K562 (cell line): Measurements from ENCODE around the gene FLII. TPM values are rescaled to one million over a fixed set of nuclear protein-coding genes. Genes with fewer than 3 reads are reported as not detected.

Experiments used
- ATAC-seq: fragments of 200-7000 bp; cut with Tn5 transposase; 3 replicates; pipeline ENCODE4 v1.9.1; 2020; ENCODE audit warnings: moderate library complexity
- BruUV-seq: library from RNA; stranded (reverse); fragments of 400-500 nt; replicated peaks from 2 replicates; lab custom pipeline; 2021; lab: Mats Ljungman, UMichigan
- CTCF ChIA-PET: fragments of 300-600 bp; formaldehyde crosslinking; extraction: SDS; loops from one replicate; lab custom pipeline; 2021; ENCODE audit warnings: low intra/inter-chr PET ratio; lab: Yijun Ruan, JAX
- POLR2A ChIA-PET: fragments of 300-600, 350-650 bp; sonication (Branson Sonifier 250); formaldehyde crosslinking; extraction: SDS; loops from one replicate; lab custom pipeline; 2021; ENCODE audit warnings: antibody characterized with exemption, inconsistent platforms; lab: Yijun Ruan, JAX
- DNase-seq, 4 experiments: peaks; one replicate each; pipeline versions ENCODE4 v3.0.0 to v3.0.0-alpha.2; 2011 to 2018; ENCODE audit warnings: low spot score in 3 of 4, mixed read lengths in 3 of 4; ENCODE audit errors: extremely low read depth in 1 of 4
- FAIRE-seq: peaks from 2 replicates; lab custom pipeline; 2011; peaks lifted over from hg19 to GRCh38; lab: Jason Lieb, UNC
- H2AFZ ChIP-seq: 2 replicates; pipeline ENCODE4 v1.6.0; 2011; ENCODE audit warnings: low read depth, low read length, control low read depth, inconsistent platforms
- H3K27ac ChIP-seq: fragments of 200-600 bp; 3 replicates; pipeline ENCODE4 v1.8.0; 2011; ENCODE audit warnings: low read depth, mild to moderate bottlenecking, control low read depth, inconsistent platforms, low read length, moderate library complexity, mixed read lengths; ENCODE audit errors: extremely low read depth
- H3K27me3 ChIP-seq, 2 experiments: fragments of 300-600 bp in 1 of 2; 2 replicates in 1 of 2; 3 replicates in 1 of 2; pipeline versions ENCODE4 v1.6.0 to v1.8.0; 2011; ENCODE audit warnings: inconsistent platforms in 2 of 2, low read length in 2 of 2, mild to moderate bottlenecking in 1 of 2, mixed read lengths in 1 of 2, moderate library complexity in 1 of 2; ENCODE audit not compliant: control insufficient read depth in 2 of 2, insufficient read depth in 2 of 2
- H3K36me3 ChIP-seq: fragments of 300-600 bp; 3 replicates; pipeline ENCODE4 v1.8.0; 2011; ENCODE audit warnings: mild to moderate bottlenecking, low read length, inconsistent platforms; ENCODE audit not compliant: control insufficient read depth, insufficient read depth
- H3K4me1 ChIP-seq, 2 experiments: fragments of 200-600 bp in 1 of 2; replicated peaks in 1 of 2; 2 replicates in 1 of 2; 3 replicates in 1 of 2; pipeline versions ENCODE4 v1.5.1 to v1.8.0; 2011; ENCODE audit warnings: inconsistent platforms in 2 of 2, low read length in 2 of 2, mild to moderate bottlenecking in 1 of 2, mixed read lengths in 1 of 2, moderate library complexity in 1 of 2; ENCODE audit not compliant: control insufficient read depth in 2 of 2, insufficient read depth in 2 of 2
- H3K4me2 ChIP-seq: 2 replicates; pipeline ENCODE4 v1.6.1; 2011; ENCODE audit warnings: low read length, control low read depth, inconsistent platforms, mixed read lengths; ENCODE audit not compliant: insufficient read depth
- H3K4me3 ChIP-seq: fragments of 200-600 bp; sonication (generic), shearing (Covaris generic); 2 replicates; pipeline ENCODE4 v1.5.1; 2016; ENCODE audit warnings: control low read depth, inconsistent platforms
- H3K79me2 ChIP-seq: fragments of 200-600 bp; 3 replicates; pipeline ENCODE4 v1.8.0; 2011; ENCODE audit warnings: low read length, inconsistent platforms; ENCODE audit not compliant: control insufficient read depth, insufficient read depth
- H3K9ac ChIP-seq, 2 experiments: 2 replicates each; pipeline versions ENCODE4 v1.6.0 to v1.6.1; 2011; ENCODE audit warnings: low read depth in 2 of 2, low read length in 2 of 2, control low read depth in 1 of 2, inconsistent platforms in 1 of 2, mild to moderate bottlenecking in 1 of 2, mixed read lengths in 1 of 2; ENCODE audit not compliant: insufficient read depth in 1 of 2
- H3K9me1 ChIP-seq: one replicate; pipeline ENCODE4 v1.6.0; 2011; ENCODE audit warnings: inconsistent platforms, mild to moderate bottlenecking, low read length, moderate library complexity; ENCODE audit not compliant: control insufficient read depth, insufficient read depth
- H3K9me3 ChIP-seq: replicated peaks from 2 replicates; pipeline ENCODE4 v1.5.1; 2011; ENCODE audit warnings: low read depth, low read length, inconsistent platforms; ENCODE audit not compliant: control insufficient read depth, insufficient read depth
- H4K20me1 ChIP-seq: replicated peaks from 2 replicates; pipeline ENCODE4 v1.6.1; 2011; ENCODE audit warnings: low read length, inconsistent platforms, mixed read lengths; ENCODE audit not compliant: control insufficient read depth, insufficient read depth
- IRF2 ChIP-seq: sonication (generic); formaldehyde crosslinking; IDR thresholded peaks from 2 replicates; pipeline ENCODE4 v1.8.1; 2022; ENCODE audit warnings: mild to moderate bottlenecking, missing genetic modification reagents
- MEF2A ChIP-seq: IDR thresholded peaks from 2 replicates; pipeline ENCODE4 v1.6.1; 2011; ENCODE audit warnings: low read depth, mild to moderate bottlenecking, low read length, moderate library complexity; ENCODE audit not compliant: control insufficient read depth
- MXI1 ChIP-seq: IDR thresholded peaks from 2 replicates; pipeline ENCODE4 v1.6.1; 2011; ENCODE audit warnings: low read depth, mild to moderate bottlenecking, improper control_type of control experiment, low read length
- PHF21A ChIP-seq: fragments of 450-650 bp; IDR thresholded peaks from 2 replicates; pipeline ENCODE4 v1.6.1; 2017; ENCODE audit warnings: low read depth, borderline replicate concordance
- ZNF140 ChIP-seq: fragments of 250-450 bp; sonication (Bioruptor Pico); IDR thresholded peaks from 2 replicates; pipeline ENCODE4 v1.8.0; 2021; ENCODE audit warnings: moderate library complexity, mild to moderate bottlenecking, inconsistent platforms
- WGBS: fragments of 100-300 bp; shearing (Covaris generic); methylation state at CpG from one replicate; pipeline ENCODE4 v1.1.6; 2016; ENCODE audit warnings: low coverage, mixed read lengths; ENCODE audit not compliant: insufficient coverage; ENCODE audit errors: missing lambda C conversion rate; 5-methylcytosine and 5-hydroxymethylcytosine counted together
- in situ Hi-C: fragments of 300-500 bp; cut with MboI; formaldehyde crosslinking; loops from 4 replicates; pipeline ENCODE4 v1.15.0; 2018; ENCODE audit warnings: inconsistent platforms, mixed read lengths
- intact Hi-C: fragments of 100-400 bp; cut with micrococcal nuclease; formaldehyde crosslinking; loops from 2 replicates; pipeline ENCODE4 v1.14.2; 2022
- polyA plus RNA-seq, 8 experiments: library from polyadenylated mRNA; depleted of rRNA in 4 of 8; stranded (reverse) in 5 of 8; unstranded in 3 of 8; fragments of >200 nt; fragmentation: Nextera tagmentation in 2 of 8; fragmentation: Illumina TruSeq in 1 of 8; extraction: Ambion mirVana in 2 of 8; extraction: Trizol in 1 of 8; gene quantifications; 2 replicates each; pipeline versions ENCODE4 v1.2.1 to v1.2.3, GENCODE V29; 2011 to 2014; ENCODE audit warnings: inconsistent platforms in 1 of 8, missing spikeins in 1 of 8
- total RNA-seq, 7 experiments: library from RNA; depleted of rRNA in 6 of 7; stranded (reverse); fragments of >200 nt in 6 of 7; fragmentation: Illumina TruSeq in 2 of 7; extraction: Trizol in 2 of 7; gene quantifications; 2 replicates each; pipeline versions ENCODE4 v1.2.1 to v1.2.3, GENCODE V29; 2011 to 2021; ENCODE audit warnings: low replicate concordance in 1 of 7
- TF ChIP-seq, protein P1 (sequence below): IDR thresholded peaks from 2 replicates; pipeline ENCODE4 v1.6.1; 2016; ENCODE audit warnings: missing genetic modification characterization, missing compliant biosample characterization

Gene FLII
- total and polyA plus RNA-seq, 9 of the 15 experiments (the other 6 are each of a cell fraction or from before 2014, with no cell fraction given): 11.7 to 126 (median 82.5) TPM

GRCh38 chr17:18252160-18252559 lies 6.4 kb downstream of the FLII start:
- ChIA-PET CTCF (no interaction called here), POLR2A (interaction anchor here (0.6 kb wide), 1 partner anchor 751 kb away, joined by 4 read pairs; no protein-coding TSS in a partner anchor)
- Histone ChIP-seq H4K20me1 (peaks cover 3% of the 10 kb centered on the region; the same call in 1 of the 2 replicates), H3K9ac (no peak overlapping the region; a peak in 1 of 4 replicates), H3K36me3 (peaks cover 67% of the 10 kb centered on the region; the same call in 2 of the 3 replicates), H3K79me2 (peaks cover 4% of the 10 kb centered on the region), H3K4me2 (no peak overlapping the region), H3K9me3 (no peaks in the 10 kb centered on the region), H3K27ac (no peak overlapping the region), H3K4me1 (peaks cover under 1 to 18% of the 10 kb centered on the region in 2 experiments; a peak in 3 of 5 replicates), H2AFZ (no peak overlapping the region), H3K4me3 (no peak overlapping the region), H3K27me3 (no peaks in the 10 kb centered on the region), H3K9me1 (peaks cover 2% of the 10 kb centered on the region)
- intact Hi-C loops (no loop called here), in situ Hi-C loops (no loop called here)
- DNase-seq (no peak), ATAC-seq (no peak), FAIRE-seq (no peak)
- 86% methylated on average over 3 of the region's 5 CpGs for WGBS
- TF ChIP-seq IRF2: no peak
- no peak for TF ChIP-seq MXI1
- no peak for TF ChIP-seq PHF21A
- TF ChIP-seq, protein P1, sequence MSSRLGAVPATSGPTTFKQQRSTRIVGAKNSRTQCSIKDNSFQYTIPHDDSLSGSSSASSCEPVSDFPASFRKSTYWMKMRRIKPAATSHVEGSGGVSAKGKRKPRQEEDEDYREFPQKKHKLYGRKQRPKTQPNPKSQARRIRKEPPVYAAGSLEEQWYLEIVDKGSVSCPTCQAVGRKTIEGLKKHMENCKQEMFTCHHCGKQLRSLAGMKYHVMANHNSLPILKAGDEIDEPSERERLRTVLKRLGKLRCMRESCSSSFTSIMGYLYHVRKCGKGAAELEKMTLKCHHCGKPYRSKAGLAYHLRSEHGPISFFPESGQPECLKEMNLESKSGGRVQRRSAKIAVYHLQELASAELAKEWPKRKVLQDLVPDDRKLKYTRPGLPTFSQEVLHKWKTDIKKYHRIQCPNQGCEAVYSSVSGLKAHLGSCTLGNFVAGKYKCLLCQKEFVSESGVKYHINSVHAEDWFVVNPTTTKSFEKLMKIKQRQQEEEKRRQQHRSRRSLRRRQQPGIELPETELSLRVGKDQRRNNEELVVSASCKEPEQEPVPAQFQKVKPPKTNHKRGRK: no peak
- no peak for TF ChIP-seq ZNF140
- no peak for TF ChIP-seq MEF2A
- no TSS peak for BruUV-seq
